Neural cell (in vitro differentiated cells): ENCODE results near the gene SLC37A3. TPM values are rescaled to one million over a fixed set of nuclear protein-coding genes. Genes with fewer than 3 reads are reported as not detected.

Experiments
- H2AFZ ChIP-seq: fragments of 200-600, 300-800 bp; sonication (generic), shearing (Covaris generic); 2 replicates; pipeline ENCODE4 v1.6.0; 2014; ENCODE audit warnings: low read depth, mild to moderate bottlenecking, antibody characterized with exemption, low read length, moderate library complexity
- H3F3A ChIP-seq: fragments of 200-600 bp; shearing (Covaris generic); 2 replicates; pipeline ENCODE4 v1.6.1; 2016; ENCODE audit warnings: mild to moderate bottlenecking, moderate library complexity, mixed read lengths, antibody characterized with exemption, low read length; ENCODE audit not compliant: insufficient read depth, poor library complexity, severe bottlenecking
- H3K27ac ChIP-seq: fragments of 200-600, 300-800 bp; sonication (generic), shearing (Covaris generic); 2 replicates; pipeline ENCODE4 v1.5.1; 2014; ENCODE audit warnings: mild to moderate bottlenecking, low read length, moderate library complexity
- H3K27me3 ChIP-seq: fragments of 300-800, 200-600 bp; sonication (generic), shearing (Covaris generic); 2 replicates; pipeline ENCODE4 v1.6.0; 2014; ENCODE audit warnings: mild to moderate bottlenecking, low read depth, low read length, moderate library complexity; ENCODE audit not compliant: insufficient read depth
- H3K36me3 ChIP-seq: fragments of 300-800, 200-600 bp; sonication (generic), shearing (Covaris generic); 2 replicates; pipeline ENCODE4 v1.5.1; 2014; ENCODE audit warnings: mild to moderate bottlenecking, antibody characterized with exemption, low read length, moderate library complexity; ENCODE audit not compliant: insufficient read depth
- H3K4me2 ChIP-seq: fragments of 300-800, 200-600 bp; sonication (generic), shearing (Covaris generic); 2 replicates; pipeline ENCODE4 v1.6.0; 2014; ENCODE audit warnings: mild to moderate bottlenecking, low read length
- H3K4me3 ChIP-seq: fragments of 300-800, 200-600 bp; sonication (generic), shearing (Covaris generic); 2 replicates; pipeline ENCODE4 v1.5.1; 2014; ENCODE audit warnings: mild to moderate bottlenecking, low read length, moderate library complexity
- H3K79me2 ChIP-seq: fragments of 200-600 bp; shearing (Covaris generic); replicated peaks from 2 replicates; pipeline ENCODE4 v1.6.0; 2014; ENCODE audit warnings: mild to moderate bottlenecking, low read length, moderate library complexity; ENCODE audit not compliant: insufficient read depth
- H3K9ac ChIP-seq: fragments of 300-800, 200-600 bp; sonication (generic), shearing (Covaris generic); 2 replicates; pipeline ENCODE4 v1.6.1; 2016; ENCODE audit warnings: mild to moderate bottlenecking, low read length, mixed read lengths
- H3K9me2 ChIP-seq: fragments of 200-600 bp; shearing (Covaris generic); 2 replicates; pipeline ENCODE4 v1.6.1; 2016; ENCODE audit warnings: mild to moderate bottlenecking, low read length, mixed read lengths; ENCODE audit not compliant: insufficient read depth
- H3K9me3 ChIP-seq: fragments of 200-600, 300-800 bp; sonication (generic), shearing (Covaris generic); 2 replicates; pipeline ENCODE4 v1.6.1; 2016; ENCODE audit warnings: mild to moderate bottlenecking, mixed run types, low read length, moderate library complexity, mixed read lengths
- H4K20me1 ChIP-seq: fragments of 200-600 bp; shearing (Covaris generic); 2 replicates; pipeline ENCODE4 v1.6.1; 2016; ENCODE audit warnings: mild to moderate bottlenecking, mixed run types; ENCODE audit not compliant: insufficient read depth
- CTCF ChIP-seq: fragments of 450-650 bp; IDR thresholded peaks from 2 replicates; pipeline ENCODE4 v1.5.1; 2014; ENCODE audit warnings: antibody characterized with exemption, mild to moderate bottlenecking, moderate library complexity; ENCODE audit not compliant: poor library complexity, severe bottlenecking
- EP300 ChIP-seq: fragments of 450-650 bp; conservative IDR thresholded peaks from 2 replicates; pipeline ENCODE4 v1.6.1; 2014; ENCODE audit warnings: antibody characterized with exemption, mild to moderate bottlenecking, moderate library complexity; ENCODE audit not compliant: poor library complexity, severe bottlenecking
- EZH2 ChIP-seq: fragments of 200-600, 300-800 bp; shearing (Covaris generic), sonication (generic); IDR thresholded peaks from 2 replicates; pipeline ENCODE4 v1.6.1; 2014; ENCODE audit warnings: antibody characterized with exemption, low read length, borderline replicate concordance, mild to moderate bottlenecking; ENCODE audit not compliant: insufficient read depth, poor library complexity, severe bottlenecking
- MXI1 ChIP-seq: fragments of 450-650 bp; conservative IDR thresholded peaks from 2 replicates; pipeline ENCODE4 v1.6.1; 2014; ENCODE audit warnings: antibody characterized with exemption, mild to moderate bottlenecking; ENCODE audit not compliant: poor library complexity, severe bottlenecking
- POLR2AphosphoS5 ChIP-seq: IDR thresholded peaks from 2 replicates; pipeline ENCODE4 v1.6.1; 2012
- RAD21 ChIP-seq: fragments of 450-650 bp; conservative IDR thresholded peaks from 2 replicates; pipeline ENCODE4 v1.6.1; 2014; ENCODE audit warnings: antibody characterized with exemption, mild to moderate bottlenecking, moderate library complexity
- REST ChIP-seq: IDR thresholded peaks from 2 replicates; pipeline ENCODE4 v1.6.1; 2012; ENCODE audit warnings: borderline replicate concordance
- SMC3 ChIP-seq: fragments of 450-650 bp; conservative IDR thresholded peaks from 2 replicates; pipeline ENCODE4 v1.6.1; 2014; ENCODE audit warnings: antibody characterized with exemption, mild to moderate bottlenecking, moderate library complexity; ENCODE audit not compliant: poor library complexity
- TAF1 ChIP-seq: IDR thresholded peaks from 2 replicates; pipeline ENCODE4 v1.6.1; 2012; ENCODE audit warnings: low read depth
- polyA plus RNA-seq: library from polyadenylated mRNA; depleted of rRNA; stranded (reverse); fragments of >200 nt; gene quantifications from 2 replicates; pipeline ENCODE4 v1.2.3, GENCODE V29; 2014

Gene SLC37A3
- polyA plus RNA-seq, 1 donor from 2014 or later: 176 TPM

GRCh38 chr7:140349144-140349771 is 49.1 kb downstream of the SLC37A3 start:
- no peak overlapping the region for H3K9ac ChIP-seq
- H3K27me3 ChIP-seq: no peaks in the 10 kb centered on the region
- H2AFZ ChIP-seq: no peak overlapping the region
- H3K36me3 ChIP-seq: no peaks in the 10 kb centered on the region
- TF ChIP-seq EZH2: no peak
- no peak for TF ChIP-seq RAD21
- TF ChIP-seq CTCF: no peak
- no peak for TF ChIP-seq POLR2AphosphoS5
- no peak for TF ChIP-seq TAF1
- no peaks in the 10 kb centered on the region for H3K9me2 ChIP-seq
- no peaks in the 10 kb centered on the region for H3F3A ChIP-seq
- no peaks in the 10 kb centered on the region for H3K9me3 ChIP-seq
- no peak overlapping the region for H3K4me2 ChIP-seq
- no peak overlapping the region for H3K4me3 ChIP-seq
- no peaks in the 10 kb centered on the region for H4K20me1 ChIP-seq
- H3K79me2 ChIP-seq: no peaks in the 10 kb centered on the region
- no peak overlapping the region for H3K27ac ChIP-seq

- TF ChIP-seq EP300 (no peak), REST (no peak), POLR2AphosphoS5 (no peak), CTCF (no peak), MXI1 (no peak), SMC3 (no peak), EZH2 (no peak), TAF1 (no peak), RAD21 (no peak)
- H3K9me2 ChIP-seq: no peaks in the 10 kb centered on the region
- H3K79me2 ChIP-seq: no peaks in the 10 kb centered on the region
- H3K27me3 ChIP-seq: no peaks in the 10 kb centered on the region
- H3K27ac ChIP-seq: no peak overlapping the region
- H3K36me3 ChIP-seq: no peaks in the 10 kb centered on the region
- no peaks in the 10 kb centered on the region for H3K9me3 ChIP-seq
- H3K4me3 ChIP-seq: no peak overlapping the region
- H3K4me2 ChIP-seq: no peak overlapping the region
- no peak overlapping the region for H2AFZ ChIP-seq
- no peaks in the 10 kb centered on the region for H3F3A ChIP-seq
- no peaks in the 10 kb centered on the region for H4K20me1 ChIP-seq
- no peak overlapping the region for H3K9ac ChIP-seq
These were observed 50.0 kb downstream of the SLC37A3 start for GRCh38 chr7:140348161-140348849.
